CD4-positive, alpha-beta T cell treated with Interleukin-1 beta for 1 hour (primary cell): Measurements from ENCODE around the gene FAM219A.
"Not testable (repeated sequence)": the region's sequence is repeated elsewhere in the genome, so short reads cannot be mapped to it uniquely, and the experiment has no call there.

Experiments
- DNase-seq, 2 donors: peaks; one replicate each; pipeline ENCODE4 v3.0.0-alpha.2; 2020 to 2022

Gene FAM219A

DNA sequence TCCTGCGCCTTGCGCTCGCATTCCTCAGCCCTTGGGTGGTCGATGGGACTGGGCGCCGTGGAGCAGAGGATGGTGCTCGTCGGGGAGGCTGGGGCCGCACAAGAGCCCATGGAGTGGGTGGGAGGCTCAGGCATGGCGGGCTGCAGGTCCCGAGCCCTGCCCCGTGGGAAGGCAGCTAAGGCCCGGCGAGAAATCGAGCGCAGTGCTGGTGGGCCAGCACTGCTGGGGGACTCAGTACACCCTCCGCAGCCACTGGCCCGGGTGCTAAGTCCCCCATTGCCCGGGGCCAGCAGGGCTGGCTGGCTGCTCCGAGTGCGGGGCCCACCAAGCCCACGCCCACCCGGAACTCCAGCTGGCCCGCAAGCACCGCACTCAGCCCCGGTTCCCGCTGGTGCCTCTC, 24.4 kb upstream of the FAM219A start:
- not testable (repeated sequence) for DNase-seq

DNA sequence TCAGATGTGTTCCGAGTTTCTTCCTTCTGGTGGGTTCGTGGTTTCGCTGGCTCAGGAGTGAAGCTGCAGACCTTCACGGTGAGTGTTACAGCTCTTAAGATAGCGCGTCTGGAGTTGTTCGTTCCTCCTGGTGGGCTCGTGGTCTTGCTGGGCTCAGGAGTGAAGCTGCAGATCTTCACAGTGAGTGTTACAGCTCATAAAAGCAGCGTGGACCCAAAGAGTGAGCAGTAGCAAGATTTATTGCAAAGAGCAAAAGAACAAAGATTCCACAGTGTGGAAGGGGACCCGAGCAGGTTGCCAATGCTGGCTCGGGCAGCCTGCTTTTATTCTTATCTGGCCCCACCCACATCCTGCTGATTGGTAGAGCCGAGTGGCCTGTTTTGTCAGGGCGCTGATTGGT, 23.2 kb upstream of the FAM219A start:
- not testable (repeated sequence) for DNase-seq

DNA sequence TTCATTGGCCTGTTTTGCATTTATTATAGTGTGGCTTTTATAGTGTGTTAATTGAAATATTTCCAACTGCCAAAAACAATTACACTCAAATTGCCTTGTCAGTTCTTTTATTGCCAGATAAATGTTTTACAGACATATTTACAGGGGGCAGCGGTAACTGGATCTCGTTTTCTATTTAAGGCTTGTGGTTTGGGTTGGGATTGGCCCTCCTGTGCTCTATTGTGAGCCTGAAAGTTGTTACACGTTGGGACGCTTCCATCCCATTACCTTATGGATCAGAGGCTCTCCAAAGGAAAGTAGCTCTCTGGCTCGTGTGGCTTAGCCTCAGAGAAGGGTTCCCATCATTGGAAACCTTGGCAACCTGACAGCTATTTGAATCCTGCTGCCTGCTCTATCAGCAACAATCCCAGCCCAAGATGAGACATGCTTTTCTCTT, 21.1 kb upstream of the FAM219A start:
- no peak for DNase-seq

DNA sequence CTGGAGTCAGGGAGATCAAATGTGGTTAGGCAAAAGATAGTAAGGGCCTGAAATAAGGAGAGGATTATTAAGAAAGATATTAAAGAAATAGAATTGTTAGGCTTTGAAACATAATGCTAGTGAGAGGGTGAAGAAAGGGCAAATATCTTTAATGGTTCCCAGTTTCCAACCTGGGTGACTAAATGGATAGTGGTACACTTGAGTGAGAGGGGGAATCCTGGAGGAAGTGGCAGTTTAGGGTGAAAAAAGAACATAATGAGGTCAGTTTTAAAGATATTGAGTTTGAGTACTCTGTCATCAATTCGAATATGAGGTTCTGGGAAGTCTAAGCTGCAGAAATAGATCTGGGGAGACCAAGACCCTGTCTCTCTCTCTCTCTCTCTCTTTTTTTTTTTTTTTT, 19.2 kb upstream of the FAM219A start:
- no peak for DNase-seq

DNA sequence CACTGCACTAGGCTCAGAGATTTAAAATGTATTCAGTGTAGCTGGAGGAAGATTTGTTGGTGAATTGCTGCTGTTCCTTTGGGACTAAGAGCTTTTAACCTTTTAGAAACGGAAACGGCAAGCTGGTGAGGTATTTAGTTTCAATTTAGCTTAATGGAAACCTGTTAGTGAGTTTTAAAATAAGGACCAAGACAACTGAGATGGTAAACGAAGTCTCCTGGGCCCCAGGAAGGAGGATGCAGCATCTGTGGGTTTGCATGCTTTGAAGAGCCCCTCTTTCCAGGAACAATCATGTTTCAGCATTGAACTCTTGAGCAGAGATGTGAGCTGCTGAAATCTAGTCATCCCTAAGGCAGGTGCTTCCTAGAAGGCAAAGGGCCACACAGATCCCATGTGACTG, 16.7 kb upstream of the FAM219A start:
- no peak for DNase-seq

DNA sequence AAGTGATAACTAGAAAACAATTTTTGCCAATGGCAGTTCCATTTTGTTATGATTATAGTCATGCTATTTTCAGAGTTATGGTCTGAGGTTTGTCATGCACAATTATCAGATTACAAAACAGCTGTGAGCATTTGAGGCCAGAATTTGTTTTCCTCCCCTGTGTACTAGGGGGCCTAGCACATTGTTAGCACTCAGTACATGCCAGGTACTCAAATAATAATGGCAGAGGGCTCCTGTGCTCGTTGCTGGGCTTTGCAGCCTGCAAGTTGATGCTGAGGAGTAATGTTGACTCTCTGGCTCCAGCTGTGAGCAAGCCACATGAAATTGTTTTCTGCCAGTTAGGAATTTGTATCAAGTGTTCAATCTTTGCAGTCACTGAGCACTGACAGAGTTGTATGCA, 7.1 kb upstream of the FAM219A start:
- no peak for DNase-seq

DNA sequence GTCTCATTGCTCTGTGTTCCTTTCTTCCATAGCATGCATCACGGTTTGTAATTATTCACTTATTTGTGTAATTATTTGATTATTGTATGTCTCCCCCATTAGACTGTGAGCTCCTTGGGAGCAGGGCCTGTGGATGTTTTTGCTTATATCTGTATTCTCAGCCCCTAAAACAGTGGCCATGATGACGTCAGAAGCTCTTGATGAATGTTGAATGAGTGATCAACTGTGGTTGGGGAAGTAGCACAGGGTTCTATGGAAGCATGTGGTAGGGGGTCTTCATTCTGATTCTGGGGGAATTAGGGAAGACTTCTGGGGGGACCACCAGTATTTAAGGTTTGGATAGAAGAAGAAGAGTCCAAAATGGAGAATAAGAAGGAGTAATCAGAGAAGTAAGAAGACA, 6.2 kb upstream of the FAM219A start:
- DNase-seq: no peak

DNA sequence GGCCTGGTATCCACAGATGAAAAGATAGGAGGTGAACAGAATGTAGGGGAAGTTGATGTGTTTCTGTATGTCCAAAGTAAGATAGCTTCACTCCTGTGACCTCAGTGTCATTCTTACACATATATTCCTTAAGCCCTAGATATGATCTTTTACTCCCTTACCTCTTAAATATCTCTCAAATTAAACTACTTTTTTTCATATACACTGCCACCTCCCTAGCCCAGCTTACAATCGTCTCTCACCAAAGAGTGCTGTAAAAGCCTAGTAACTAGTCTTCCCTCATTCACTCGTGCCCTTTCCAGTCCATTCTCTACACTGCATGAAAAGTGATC, 5.5 kb upstream of the FAM219A start:
- DNase-seq: no peak

DNA sequence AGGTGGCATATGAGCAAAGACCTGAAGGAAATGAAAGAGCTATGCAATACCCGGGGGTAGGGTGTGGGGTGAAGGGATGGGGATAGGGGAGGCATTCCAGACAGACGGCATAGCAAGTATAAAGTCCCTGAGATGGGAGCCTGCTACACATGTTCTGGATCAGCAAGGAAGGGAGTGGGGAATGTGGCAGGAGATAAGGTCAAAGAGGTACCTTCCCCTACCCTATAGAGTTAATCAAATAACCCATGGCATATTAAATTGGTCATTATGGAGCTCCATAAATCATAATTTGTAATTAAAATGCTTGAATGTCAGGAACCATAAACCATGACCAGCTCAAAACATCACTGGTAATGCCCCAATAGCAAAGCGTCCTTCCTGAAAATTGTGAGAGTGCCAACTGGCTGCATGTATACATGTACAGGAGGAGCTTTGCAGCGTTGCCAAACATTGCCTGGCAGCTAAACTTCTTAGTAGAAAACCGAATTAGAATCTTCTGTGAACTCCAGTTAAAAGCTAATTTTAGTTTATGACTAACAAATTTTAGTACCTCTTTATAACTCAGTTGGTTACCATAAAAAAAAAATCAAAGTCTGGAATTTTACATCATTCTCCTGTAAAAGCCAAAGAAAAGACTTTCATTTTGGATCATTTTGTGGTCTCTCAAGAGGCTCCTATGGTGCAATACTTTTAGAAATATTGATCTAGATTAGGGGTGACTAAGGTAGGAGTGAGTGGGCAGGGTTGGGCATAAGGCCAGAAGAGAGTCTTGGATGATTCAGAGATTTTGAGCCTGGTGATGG, 4.9 kb upstream of the FAM219A start:
- DNase-seq: no peak

DNA sequence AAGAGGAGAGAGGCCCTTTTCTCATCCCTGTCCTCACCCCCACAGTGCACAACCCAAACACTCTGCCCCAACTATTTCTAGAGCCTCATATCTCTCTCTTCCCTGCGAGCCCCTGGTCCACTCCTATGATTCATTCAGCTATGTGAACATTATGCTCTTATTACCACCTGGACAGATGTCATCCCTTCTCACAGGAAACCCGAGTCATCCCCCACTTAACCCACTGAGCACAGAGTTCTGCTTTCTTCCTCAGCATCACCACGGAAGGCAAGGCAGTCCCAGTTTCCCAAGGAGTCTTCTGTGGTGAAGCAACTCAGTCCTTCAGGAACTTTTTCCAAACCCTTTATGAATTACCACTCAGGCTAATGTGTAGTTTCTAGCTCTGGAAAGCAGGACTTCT, 1.6 kb upstream of the FAM219A start:
- DNase-seq: no peak

DNA sequence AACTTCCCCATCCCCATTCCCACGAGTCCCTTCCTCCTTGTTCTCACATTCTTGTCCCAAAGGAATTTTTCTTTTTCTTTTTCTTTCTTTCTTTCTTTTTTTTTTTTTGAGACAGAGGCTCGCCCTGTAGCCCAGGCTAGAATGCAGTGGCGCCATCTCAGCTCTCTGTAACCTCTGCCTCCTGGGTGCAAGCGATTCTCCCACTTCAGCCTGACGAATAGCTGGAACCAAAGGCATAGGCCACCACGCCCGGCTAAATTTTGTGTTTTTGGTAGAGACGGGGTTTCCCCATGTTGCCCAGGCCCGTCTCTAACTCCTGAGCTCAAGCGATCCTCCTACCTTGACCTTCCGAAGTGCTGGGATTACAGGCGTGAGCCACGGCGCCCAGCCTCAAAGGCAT, 986 bp upstream of the FAM219A start:
- no peak for DNase-seq

DNA sequence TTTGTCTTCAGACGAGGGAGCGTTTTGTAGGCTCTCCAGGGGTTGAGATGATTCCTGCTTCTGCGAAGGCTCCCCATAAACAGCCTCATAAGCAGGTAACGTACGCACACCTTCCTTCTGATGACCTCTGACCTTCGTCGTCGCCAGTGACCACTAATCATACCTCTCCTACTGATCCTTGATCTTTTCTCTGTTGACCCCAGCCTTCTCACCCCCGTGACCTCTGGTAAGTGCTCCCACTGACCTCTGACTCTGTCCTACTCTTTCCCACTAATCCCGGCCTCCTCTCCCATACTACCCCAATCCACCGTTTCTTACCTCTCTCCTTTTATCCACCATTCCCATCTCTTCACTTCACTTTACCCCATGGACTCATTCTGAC, 580 bp upstream of the FAM219A start:
- no peak for DNase-seq

DNA sequence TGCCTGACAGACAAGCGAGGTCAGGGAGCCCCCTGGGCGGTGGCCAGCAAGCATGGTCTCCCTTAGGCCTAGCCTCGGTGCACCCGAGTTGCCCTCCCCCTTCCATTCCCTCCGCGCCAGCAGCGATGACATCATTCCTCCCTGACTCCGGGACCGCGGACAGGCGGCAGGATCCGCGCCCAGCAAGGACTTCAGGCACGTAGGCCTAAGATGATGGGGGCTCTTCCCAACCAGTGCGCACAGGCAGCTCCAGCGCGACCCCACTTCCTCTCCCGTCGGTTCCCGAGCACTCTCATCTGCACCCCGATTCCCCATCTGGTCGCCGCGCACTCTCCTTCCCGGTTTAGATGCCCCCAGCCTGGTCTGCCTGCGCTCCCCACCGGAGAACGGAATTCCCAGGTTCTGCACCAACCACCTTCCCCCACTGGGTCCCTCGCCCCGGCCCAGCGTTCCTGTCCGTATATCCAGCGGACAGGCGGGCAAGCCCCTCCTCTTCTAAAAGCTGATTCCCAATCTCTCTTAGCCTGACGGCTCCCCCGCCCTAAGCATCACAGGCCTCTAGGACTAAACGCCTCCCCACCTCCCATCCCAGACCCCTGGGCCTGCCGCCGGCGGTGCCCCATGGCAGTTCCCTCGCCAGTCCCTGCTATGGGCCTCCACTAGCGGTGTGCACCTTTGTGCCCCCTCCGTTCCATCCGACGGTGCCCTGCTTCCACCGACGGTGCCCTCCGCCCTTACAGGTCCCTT, 931 bp downstream of the FAM219A start:
- DNase-seq: peak in 1 of 2 donors; percentile 3

DNA sequence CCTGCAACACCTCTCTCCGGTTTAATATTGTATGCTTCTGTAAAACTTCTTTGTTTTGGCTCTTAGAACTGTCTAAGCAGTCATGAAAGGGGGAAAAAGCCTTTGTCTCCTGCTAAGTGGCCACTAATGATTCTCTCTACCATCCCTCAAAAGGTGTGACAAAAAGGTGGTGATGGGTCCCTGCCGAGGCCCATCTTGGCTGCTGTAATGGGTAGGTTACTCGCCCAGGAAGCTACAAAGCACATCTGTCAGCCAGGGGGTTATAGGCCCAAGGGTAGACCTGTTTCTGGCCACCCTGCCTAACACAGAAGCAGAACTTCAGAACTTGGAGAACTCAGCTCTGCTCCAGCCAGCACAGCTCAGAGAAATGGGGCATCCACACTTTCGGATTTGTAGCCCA, 1.6 kb downstream of the FAM219A start:
- DNase-seq: no peak

DNA sequence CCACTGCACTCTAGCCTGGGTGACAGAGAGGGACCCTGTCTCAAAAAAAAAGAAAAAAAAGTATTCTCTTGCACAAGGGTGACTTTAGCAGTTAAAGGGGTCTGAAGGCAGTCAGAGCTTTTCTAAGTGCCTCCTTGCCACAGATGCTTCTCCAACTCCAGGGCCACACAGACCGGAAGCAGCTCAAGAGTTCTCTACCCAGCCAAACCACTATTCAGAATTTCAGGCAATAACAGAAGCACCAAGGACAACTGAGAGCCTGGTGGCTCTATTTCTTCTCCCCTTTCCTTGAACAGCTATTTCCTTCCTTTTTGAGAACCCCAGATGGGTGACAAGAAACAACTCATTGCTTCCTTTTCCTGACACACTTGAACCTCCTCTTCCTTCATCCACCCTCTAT, 2.2 kb downstream of the FAM219A start:
- DNase-seq: no peak

DNA sequence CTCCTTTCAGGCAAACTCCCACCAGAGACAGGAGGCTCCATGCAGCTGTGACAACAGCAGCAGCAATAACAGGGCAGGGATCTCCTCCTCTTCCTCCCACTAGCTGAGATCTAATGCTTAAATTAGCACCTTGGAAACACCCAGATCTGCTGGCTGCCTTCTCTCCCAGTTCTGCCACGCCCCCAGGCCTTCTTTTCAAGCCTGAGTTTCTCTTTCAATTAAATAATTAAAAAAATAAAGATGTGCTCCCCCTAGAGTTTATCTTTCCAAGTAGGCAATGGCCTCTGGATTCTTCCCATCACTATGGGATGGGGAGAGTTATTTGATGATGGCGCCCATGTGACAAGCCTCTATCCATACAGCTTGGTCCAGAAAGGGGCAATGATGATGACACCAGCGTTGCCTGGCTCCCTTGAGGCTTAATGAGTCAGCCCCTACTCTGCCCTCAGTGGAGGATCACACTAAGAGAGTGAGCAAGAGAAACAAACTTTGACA, 3.8 kb downstream of the FAM219A start:
- DNase-seq: no peak

DNA sequence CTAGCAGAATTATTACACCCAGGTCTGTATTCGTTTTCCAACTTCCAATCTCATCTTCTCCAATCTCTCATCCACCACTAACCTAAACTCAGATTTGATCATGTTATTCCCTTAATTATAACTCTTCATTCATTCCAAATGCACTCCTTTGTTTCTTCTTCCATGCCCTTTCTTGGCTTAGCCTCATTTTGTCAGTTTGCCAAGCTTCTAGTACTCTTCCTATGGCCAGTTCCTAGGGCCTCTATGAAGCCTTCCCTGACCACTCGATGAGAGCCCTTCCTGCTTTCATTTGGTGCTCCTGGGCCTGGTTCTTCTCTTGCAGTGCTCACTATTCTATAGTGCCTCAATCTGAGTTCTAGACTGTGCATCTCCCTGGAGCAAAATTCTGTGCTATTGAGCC, 5.8 kb downstream of the FAM219A start:
- no peak for DNase-seq

DNA sequence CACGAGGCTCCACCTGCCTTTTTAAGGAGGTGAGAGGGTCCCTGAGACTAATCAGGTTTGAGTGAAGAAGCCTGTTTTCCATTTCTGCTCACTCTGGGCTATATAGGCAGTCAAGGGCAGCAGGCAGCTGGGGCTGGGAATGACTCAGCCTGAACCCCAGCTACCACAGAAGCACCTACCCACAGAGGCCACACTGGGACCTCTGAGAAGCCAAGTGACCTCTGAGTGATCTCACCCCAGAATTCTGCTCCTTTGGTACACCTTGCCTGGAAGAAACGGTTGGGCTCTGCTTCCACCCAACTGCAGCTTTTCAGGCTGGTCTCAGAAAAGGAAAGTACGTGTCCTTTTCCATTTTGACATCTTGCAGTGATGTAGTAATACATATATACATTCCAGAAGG, 6.8 kb downstream of the FAM219A start:
- DNase-seq: no peak

DNA sequence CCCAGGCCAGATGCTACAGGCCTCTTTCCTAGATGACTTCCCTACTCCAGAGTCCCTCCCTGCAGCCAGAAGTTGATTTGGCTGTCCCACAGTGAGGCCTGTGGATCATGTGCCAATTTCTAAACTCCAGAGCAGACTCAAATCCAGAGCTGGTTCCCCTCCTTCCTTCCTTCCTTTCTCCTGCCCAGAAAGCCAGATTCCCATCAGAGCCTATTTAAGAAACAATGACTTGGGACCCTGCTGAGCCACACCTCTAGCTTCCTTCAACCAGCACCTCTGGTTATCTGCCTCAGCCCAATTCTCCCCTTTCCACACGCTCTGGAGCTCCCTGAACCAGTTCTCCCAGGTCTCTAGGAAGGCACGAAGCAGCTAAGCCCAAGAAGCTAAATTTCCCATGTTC, 7.2 kb downstream of the FAM219A start:
- no peak for DNase-seq

DNA sequence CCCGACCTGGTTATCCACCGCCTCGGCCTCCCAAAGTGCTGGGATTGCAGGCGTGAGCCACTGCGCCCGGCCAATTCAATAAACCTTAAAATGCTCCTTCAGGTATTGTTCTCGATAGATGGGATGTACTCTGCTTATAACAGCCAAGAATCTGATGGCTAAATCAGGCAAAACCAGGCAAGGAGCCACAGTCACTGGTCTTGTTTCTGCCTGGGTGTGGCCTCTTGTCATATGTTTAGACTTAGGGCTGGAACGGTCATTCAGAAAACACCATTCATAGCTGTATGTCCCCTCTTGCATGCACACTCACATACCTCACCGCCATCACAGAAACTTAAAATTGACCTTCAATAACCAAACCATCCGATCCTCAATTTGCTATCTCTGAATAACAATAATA, 7.7 kb downstream of the FAM219A start:
- DNase-seq: no peak

DNA sequence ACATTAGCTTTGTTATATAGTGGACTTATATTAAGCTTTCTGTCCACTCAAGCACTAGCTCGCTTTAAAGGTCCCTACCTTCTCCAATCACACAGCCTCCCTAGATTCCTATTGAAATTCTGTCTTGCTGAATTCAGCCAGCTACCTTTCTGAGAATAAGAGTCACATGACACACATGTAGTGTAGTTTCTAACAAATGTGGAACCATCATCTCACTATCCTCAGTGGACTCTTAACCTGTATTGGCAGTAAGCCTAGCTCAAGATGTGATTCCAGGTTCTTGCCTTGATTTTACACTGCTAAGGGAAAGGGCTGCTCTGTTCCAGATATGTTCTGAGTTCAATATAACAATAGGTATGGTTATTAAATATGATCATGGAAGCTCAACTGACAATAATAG, 11.4 kb downstream of the FAM219A start:
- no peak for DNase-seq

DNA sequence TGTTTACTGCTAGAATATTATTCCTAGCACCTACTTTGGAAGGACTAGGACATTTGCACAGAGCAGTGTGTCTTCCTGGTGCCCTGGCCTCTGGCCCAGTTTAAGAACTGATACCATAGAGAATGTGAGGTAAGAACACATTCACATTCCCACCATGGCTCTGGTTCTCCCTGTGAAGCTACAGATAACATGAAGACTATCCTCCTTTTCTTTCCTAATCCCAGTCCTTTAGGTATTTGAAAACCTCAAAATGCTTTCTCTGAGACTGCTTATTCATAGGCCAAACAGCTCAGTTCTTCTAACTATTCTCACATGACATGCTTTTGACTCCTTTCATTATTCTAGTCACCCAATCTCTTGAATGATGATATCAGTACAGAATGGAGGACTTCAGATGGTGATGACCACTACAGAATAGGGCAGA, 11.9 kb downstream of the FAM219A start:
- no peak for DNase-seq

DNA sequence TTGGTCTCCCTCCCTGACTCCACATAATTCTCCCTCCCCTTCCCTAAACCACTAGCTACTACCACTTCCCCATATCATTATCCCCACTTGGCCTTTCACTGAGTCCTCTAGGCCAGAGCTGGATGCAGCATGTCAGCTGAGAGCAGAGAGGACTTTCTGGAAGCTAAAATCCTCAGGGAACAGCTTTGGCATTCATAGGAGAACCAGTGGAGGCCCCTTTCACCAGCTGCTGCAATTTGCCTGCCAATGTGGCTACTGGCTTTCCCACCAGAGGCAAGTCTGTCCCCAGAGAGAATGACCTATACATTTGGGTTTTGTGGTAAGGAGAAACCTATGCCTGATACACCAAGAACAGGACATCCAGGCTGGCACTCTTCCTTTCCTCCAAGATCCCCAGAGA, 14.4 kb downstream of the FAM219A start:
- DNase-seq: no peak

DNA sequence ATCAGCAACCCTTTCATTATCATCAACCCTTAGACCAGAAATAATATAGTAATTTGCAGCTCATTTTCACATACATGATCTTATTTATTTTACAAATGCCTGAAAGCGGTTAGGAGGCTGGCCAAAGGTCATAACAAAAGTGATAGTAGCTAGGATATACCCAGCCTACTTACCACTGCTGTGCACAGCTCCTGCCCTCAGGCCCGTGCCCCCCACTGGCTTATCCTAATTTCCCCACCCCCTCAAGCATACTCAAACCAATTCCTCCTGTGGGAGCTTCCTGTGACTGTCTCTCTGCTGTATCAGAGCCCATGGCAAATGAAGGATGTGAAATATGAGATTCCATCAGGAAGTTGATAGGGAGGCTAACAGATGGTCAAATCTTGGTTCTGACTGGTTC, 14.8 kb downstream of the FAM219A start:
- no peak for DNase-seq

DNA sequence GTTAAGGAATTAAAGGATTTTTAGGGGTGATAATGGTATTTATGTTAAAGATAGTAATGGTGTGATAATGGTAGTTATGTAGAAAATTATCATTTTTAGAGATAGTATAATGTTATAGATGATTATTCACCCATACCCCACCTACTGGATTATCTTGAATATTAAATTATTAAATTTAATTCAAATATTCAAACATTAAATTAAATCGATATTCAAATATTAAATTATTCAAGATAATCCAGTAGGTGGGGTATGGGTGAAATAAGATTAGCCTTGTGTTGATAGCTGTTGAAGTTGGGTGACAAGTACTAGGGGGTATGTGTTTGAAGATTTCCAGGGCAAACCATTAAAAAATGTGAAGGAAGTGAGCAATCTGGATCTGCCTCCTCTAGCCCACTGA, 15.6 kb downstream of the FAM219A start:
- DNase-seq: no peak
